NCI-H1694 (cell line): ENCODE measurements around the gene SH2D3C.

Experiments
- DNase-seq: peaks from one replicate; lab custom pipeline; 2025; lab: John Stamatoyannopoulos, UW

Gene SH2D3C, protein sequence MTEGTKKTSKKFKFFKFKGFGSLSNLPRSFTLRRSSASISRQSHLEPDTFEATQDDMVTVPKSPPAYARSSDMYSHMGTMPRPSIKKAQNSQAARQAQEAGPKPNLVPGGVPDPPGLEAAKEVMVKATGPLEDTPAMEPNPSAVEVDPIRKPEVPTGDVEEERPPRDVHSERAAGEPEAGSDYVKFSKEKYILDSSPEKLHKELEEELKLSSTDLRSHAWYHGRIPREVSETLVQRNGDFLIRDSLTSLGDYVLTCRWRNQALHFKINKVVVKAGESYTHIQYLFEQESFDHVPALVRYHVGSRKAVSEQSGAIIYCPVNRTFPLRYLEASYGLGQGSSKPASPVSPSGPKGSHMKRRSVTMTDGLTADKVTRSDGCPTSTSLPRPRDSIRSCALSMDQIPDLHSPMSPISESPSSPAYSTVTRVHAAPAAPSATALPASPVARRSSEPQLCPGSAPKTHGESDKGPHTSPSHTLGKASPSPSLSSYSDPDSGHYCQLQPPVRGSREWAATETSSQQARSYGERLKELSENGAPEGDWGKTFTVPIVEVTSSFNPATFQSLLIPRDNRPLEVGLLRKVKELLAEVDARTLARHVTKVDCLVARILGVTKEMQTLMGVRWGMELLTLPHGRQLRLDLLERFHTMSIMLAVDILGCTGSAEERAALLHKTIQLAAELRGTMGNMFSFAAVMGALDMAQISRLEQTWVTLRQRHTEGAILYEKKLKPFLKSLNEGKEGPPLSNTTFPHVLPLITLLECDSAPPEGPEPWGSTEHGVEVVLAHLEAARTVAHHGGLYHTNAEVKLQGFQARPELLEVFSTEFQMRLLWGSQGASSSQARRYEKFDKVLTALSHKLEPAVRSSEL

GRCh38 chr9:127778280-127779135 is at the start of gene SH2D3C:
Gene SH2D3C, minus strand, starts transcription at chr9:127778666. Its CDS starts 39 bp downstream, at chr9:127778627.
- no peak for DNase-seq

- DNase-seq: no peak
These were observed 47.9 kb upstream of the SH2D3C start for GRCh38 chr9:127826253-127826913.

GRCh38 chr9:127825319-127826051 is 47.0 kb upstream of the SH2D3C start:
- no peak for DNase-seq

- DNase-seq: no peak
These were observed 43.6 kb upstream of the SH2D3C start for GRCh38 chr9:127822108-127822507.

GRCh38 chr9:127818574-127818973 is 40.1 kb upstream of the SH2D3C start:
- no peak for DNase-seq

- peak; percentile 33 for DNase-seq
These were observed 39.5 kb upstream of the SH2D3C start for GRCh38 chr9:127817881-127818434.

DNA sequence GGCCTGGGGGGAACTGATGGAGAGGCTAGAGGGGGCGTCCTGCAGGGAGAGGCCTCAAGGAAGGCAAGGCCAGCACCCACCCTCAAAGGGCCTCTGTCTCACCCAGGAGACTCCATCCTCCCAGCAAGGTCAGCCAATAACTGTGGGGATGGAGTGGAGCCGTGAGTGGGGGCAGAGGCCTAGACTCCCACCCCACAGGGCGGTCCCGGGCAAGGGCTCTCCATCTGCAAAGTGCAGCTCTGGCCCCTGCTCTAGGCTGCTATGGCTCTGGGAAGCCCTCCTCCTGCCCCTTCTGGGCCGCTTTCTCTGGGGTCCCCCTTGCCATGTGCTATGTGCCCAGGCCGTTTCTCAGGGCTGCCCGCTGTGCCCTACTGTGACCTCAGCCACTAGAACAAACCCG is 38.3 kb upstream of the SH2D3C start:
- DNase-seq: no peak

GRCh38 chr9:127816362-127816725 is 37.9 kb upstream of the SH2D3C start:
- no peak for DNase-seq

GRCh38 chr9:127815512-127816361 is 37.3 kb upstream of the SH2D3C start:
- no peak for DNase-seq

- no peak for DNase-seq
These were observed 36.4 kb upstream of the SH2D3C start for GRCh38 chr9:127814619-127815511.

GRCh38 chr9:127813686-127814226 is 35.3 kb upstream of the SH2D3C start:
- no peak for DNase-seq

DNA sequence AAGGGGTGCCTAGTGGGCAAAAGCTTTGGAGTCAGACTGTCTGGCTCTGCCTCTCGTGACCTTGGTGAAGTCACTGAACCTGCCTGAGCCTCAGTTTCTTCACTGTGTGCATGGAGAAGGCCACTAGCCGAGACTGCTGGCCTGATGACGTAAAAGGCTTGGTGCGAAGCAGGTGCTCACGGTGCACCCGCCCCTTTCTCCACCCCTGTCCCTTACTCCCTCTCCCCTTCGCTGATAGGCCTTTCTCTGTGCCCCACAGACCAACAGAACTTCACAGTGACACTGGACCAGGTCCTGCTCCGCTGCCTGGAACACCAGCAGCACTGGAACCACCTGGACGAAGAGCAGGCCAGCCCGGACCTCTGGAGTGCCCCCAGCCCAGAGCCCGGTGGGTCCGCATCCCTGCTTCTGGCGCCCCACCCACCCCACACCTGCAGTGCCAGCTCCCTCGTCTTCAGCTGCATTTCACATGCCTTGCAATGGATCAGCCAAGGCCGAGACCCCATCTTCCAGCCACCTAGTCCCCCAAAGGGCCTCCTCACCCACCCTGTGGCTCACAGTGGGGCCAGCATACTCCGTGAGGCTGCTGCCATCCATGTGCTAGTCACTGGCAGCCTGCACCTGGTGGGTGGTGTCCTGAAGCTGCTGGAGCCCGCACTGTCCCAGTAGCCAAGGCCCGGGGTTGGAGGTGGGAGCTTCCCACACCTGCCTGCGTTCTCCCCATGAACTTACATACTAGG is 34.6 kb upstream of the SH2D3C start:
- DNase-seq: no peak

DNA sequence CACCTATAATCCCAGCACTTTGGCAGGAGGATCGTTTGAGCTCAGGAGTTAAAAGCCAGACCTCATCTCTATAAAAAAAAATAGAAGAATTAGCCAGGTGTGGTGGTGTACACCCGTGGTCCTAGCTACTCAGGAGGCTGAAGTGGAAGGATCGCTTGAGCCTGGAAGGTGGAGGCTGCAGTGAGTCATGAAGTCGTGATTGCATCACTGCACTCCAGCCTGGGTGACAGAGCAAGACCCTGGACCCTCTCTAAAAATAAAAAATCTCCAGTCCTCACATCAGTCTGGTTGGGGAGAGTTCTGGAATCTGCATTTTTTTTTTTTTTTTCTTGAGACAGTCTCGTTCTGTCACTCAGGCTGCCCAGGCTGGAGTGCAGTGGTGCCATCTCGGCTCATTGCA is 33.5 kb upstream of the SH2D3C start:
- no peak for DNase-seq

GRCh38 chr9:127810378-127811187 is 32.1 kb upstream of the SH2D3C start:
- DNase-seq: no peak

DNA sequence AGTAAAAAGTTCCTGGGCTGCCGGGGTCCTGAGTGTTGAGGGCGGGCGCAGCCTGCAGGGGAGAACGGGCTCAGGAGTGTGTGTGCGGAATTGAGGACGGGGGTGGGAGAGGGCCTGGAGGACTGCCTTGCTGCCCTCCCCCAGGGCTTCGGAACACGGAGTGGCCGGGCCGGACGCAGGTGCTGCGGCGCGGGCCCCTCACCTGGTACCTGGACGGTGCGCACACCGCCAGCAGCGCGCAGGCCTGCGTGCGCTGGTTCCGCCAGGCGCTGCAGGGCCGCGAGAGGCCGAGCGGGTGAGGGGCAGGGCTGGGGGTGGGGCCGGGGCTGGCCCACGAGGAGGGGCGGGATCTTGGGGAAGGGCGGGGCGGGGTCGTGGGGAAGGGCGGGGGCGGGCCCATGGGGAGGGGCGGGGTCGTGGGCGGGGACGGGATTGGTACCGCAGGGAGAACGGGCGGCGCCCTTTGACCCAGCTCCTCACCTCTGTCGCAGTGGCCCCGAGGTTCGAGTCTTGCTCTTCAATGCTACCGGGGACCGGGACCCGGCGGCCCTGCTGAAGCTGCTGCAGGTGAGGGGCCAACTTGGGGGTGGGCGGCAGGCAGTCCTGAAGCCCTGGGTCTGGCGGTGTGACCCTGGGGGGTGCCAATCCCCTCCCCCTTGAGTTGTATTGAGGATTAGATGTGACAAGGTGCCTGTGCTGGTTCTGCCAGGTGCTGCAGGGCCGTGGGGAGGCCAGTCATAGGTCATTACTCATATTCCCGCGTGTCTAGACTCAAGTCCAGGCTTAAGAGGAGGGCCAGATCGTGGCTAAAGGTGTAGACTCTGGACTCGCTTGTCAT is 31.3 kb upstream of the SH2D3C start:
- no peak for DNase-seq

DNA sequence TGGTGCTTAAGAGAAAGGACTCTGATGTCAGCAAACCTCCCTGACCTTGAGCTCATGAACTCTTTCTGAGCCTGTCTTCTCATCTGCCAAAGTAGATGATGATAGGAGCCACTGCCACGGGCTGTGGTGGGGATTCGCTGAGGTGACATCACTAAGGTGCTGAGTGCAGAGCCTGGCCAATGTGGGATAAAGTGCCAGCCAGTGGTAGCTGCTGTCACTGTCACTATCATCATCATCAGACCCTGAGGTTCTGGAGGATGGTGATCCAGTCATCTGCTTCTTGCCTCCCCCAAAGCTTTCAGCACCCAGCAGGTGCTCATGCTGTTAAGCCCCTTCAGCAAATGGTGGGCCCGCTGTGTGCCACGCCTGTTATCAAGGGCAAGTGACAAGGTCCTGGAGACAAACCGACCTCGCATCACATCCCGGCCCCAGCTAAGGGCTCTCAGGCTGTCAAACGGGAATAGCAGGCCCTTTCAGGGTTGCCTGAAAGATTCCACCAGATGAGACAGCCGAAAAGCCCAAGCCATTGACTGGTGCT is 30.6 kb upstream of the SH2D3C start:
- DNase-seq: no peak
